Motor neuron (in vitro differentiated cells): ENCODE results near the gene HEATR5B. TPM values are rescaled to one million over a fixed set of nuclear protein-coding genes. Genes with fewer than 3 reads are reported as not detected.

ENCODE experiments used
- ATAC-seq, 8 experiments: fragments of 200-7000 bp; cut with Tn5 transposase; replicated peaks in 6 of 8; 2 replicates each; pipeline ENCODE4 v1.8.0; 2021; ENCODE audit warnings: mild to moderate bottlenecking in 8 of 8, moderate library complexity in 8 of 8
- H3K27ac ChIP-seq, 2 donors: fragments of 250-450 bp; sonication (Bioruptor Pico); 2 replicates each; pipeline ENCODE4 v1.9.0; 2021; ENCODE audit warnings: antibody characterized with exemption in 2 of 2, mild to moderate bottlenecking in 2 of 2, moderate library complexity in 1 of 2
- H3K4me1 ChIP-seq, 2 donors: fragments of 250-450 bp; sonication (Bioruptor Pico); replicated peaks in 1 of 2; 2 replicates each; pipeline ENCODE4 v1.6.1; 2021; ENCODE audit warnings: antibody characterized with exemption in 2 of 2, mild to moderate bottlenecking in 2 of 2, moderate library complexity in 1 of 2
- H3K4me3 ChIP-seq, 5 donors: fragments of 250-450 bp; sonication (Bioruptor Pico); 2 replicates each; pipeline ENCODE4 v1.9.0; 2021; ENCODE audit warnings: antibody characterized with exemption in 5 of 5, mild to moderate bottlenecking in 5 of 5, moderate library complexity in 4 of 5
- WGBS, 10 experiments: fragments of 450-650 bp; shearing (Covaris generic); methylation state at CpG; one replicate each; pipeline ENCODE4 v1.0.0; 2022; 5-methylcytosine and 5-hydroxymethylcytosine counted together
- in situ Hi-C, 9 experiments: fragments of 400-800 bp; cut with MboI; loops; one replicate each; pipeline ENCODE4 v1.15.0; 2021; ENCODE audit warnings: low sequenced_read_pairs in 9 of 9, low pct_unique_long_range_greater_than_20kb in 2 of 9; ENCODE audit not compliant: unreplicated experiment in 9 of 9
- total RNA-seq, 8 experiments: library from RNA; unstranded; fragments of 300-600 nt; gene quantifications; 2 replicates each; pipeline versions ENCODE4 v1.2.3 to v1.2.4, GENCODE V29; 2022

Gene HEATR5B
- total RNA-seq: 10 to 100 TPM; 15.6 to 34.6 (median 25.3) TPM

GRCh38 chr2:37083873-37084794 lies at the start of gene HEATR5B, which contains the start of gene GPATCH11:
TSS of gene HEATR5B (minus strand) at chr2:37084372. CDS start at chr2:37083414, 958 bp downstream.
TSS of gene GPATCH11 (plus strand) at chr2:37084518. CDS start at chr2:37088382, 3,864 bp downstream.
- Histone ChIP-seq H3K4me3 (peak within 1 kb of the TSS; percentile 57 to 91 (median 66)), H3K27ac (peak within 1 kb of the TSS; percentile 24 to 48), H3K4me1 (peaks cover 4 to 10% of the 10 kb centered on the region in 2 donors)
- 0 to 2% (median 0%) methylated on average over 2 to 27 of the region's 74 CpGs; no CpG with 5 or more reads in 3 of the 10 experiments for WGBS, 10 experiments
- in situ Hi-C loops: no loop called here
- ATAC-seq: peak; percentile 85 to 94 (median 92)

GRCh38 chr2:37132914-37133313 lies 48.7 kb upstream of the HEATR5B start:
- H3K27ac ChIP-seq: no peak overlapping the region
- in situ Hi-C loops: no loop called here
- no peak overlapping the region for H3K4me3 ChIP-seq
- no peak for ATAC-seq
- 74 to 96% (median 90%) methylated on average over 2 to 6 of the region's 6 CpGs; no CpG with 5 or more reads in 1 of the 10 experiments for WGBS, 10 experiments
- no peaks in the 10 kb centered on the region for H3K4me1 ChIP-seq

GRCh38 chr2:37125416-37125815 lies 41.2 kb upstream of the HEATR5B start:
- H3K4me3 ChIP-seq: no peak overlapping the region
- H3K4me1 ChIP-seq: no peaks in the 10 kb centered on the region
- in situ Hi-C loops: no loop called here
- no peak for ATAC-seq
- H3K27ac ChIP-seq: no peak overlapping the region
- 100% methylated on average over 1 of the region's 2 CpGs; no CpG with 5 or more reads in 8 of the 10 experiments for WGBS, 10 experiments

- ATAC-seq: no peak
- H3K4me1 ChIP-seq: no peaks in the 10 kb centered on the region
- H3K27ac ChIP-seq: no peak overlapping the region
- in situ Hi-C loops: no loop called here
- H3K4me3 ChIP-seq: no peak overlapping the region
- WGBS, 10 experiments: 60 to 100% (median 96%) methylated on average over 1 to 4 of the region's 5 CpGs
These were observed 35.0 kb upstream of the HEATR5B start for GRCh38 chr2:37119157-37119556.

- in situ Hi-C loops: no loop called here
- no peak for ATAC-seq
- Histone ChIP-seq H3K4me1 (no peaks in the 10 kb centered on the region), H3K27ac (no peak overlapping the region), H3K4me3 (no peak overlapping the region)
- WGBS, 10 experiments: 63 to 100% (median 100%) methylated on average over 1 of the region's 1 CpG; no CpG with 5 or more reads in 5 of the 10 experiments
These were observed 33.4 kb upstream of the HEATR5B start for GRCh38 chr2:37117566-37117965.

- H3K27ac ChIP-seq: no peak overlapping the region
- no peak overlapping the region for H3K4me3 ChIP-seq
- peak in 3 of 8 experiments; percentile 27 to 84 (median 31) for ATAC-seq
- in situ Hi-C loops: no loop called here
- WGBS, 10 experiments: 56 to 100% (median 86%) methylated on average over 1 to 2 of the region's 2 CpGs; no CpG with 5 or more reads in 5 of the 10 experiments
- no peaks in the 10 kb centered on the region for H3K4me1 ChIP-seq
These were observed 27.8 kb upstream of the HEATR5B start for GRCh38 chr2:37111958-37112357.

GRCh38 chr2:37110306-37111212 lies 26.4 kb upstream of the HEATR5B start:
- WGBS, 10 experiments: 93 to 100% (median 97%) methylated on average over 1 to 4 of the region's 4 CpGs
- Histone ChIP-seq H3K4me3 (no peak overlapping the region), H3K27ac (no peak overlapping the region), H3K4me1 (no peaks in the 10 kb centered on the region)
- in situ Hi-C loops: no loop called here
- no peak for ATAC-seq

GRCh38 chr2:37109523-37109922 lies 25.4 kb upstream of the HEATR5B start:
- Histone ChIP-seq H3K27ac (no peak overlapping the region), H3K4me3 (no peak overlapping the region), H3K4me1 (no peaks in the 10 kb centered on the region)
- ATAC-seq: peak in 1 of 8 experiments; percentile 20
- 77 to 100% (median 94%) methylated on average over 2 to 4 of the region's 4 CpGs; no CpG with 5 or more reads in 1 of the 10 experiments for whole genome bisulfite sequencing, 10 experiments
- in situ Hi-C loops: no loop called here

GRCh38 chr2:37105150-37105549 lies 21.0 kb upstream of the HEATR5B start:
- no peak for ATAC-seq
- Histone ChIP-seq H3K27ac (no peak overlapping the region), H3K4me3 (no peak overlapping the region), H3K4me1 (no peaks in the 10 kb centered on the region)
- 14 to 100% (median 92%) methylated on average over 1 to 4 of the region's 5 CpGs; no CpG with 5 or more reads in 4 of the 10 experiments for WGBS, 10 experiments
- in situ Hi-C loops: no loop called here

GRCh38 chr2:37104178-37104577 lies 20.0 kb upstream of the HEATR5B start:
- no peak for ATAC-seq
- Histone ChIP-seq H3K27ac (no peak overlapping the region), H3K4me3 (no peak overlapping the region), H3K4me1 (no peaks in the 10 kb centered on the region)
- WGBS, 10 experiments: 100% methylated on average over 1 to 2 of the region's 2 CpGs; no CpG with 5 or more reads in 3 of the 10 experiments
- in situ Hi-C loops: no loop called here

- ATAC-seq: peak in 2 of 8 experiments; percentile 52 to 95
- in situ Hi-C loops: no loop called here
- no peaks in the 10 kb centered on the region for H3K4me1 ChIP-seq
- H3K27ac ChIP-seq: no peak overlapping the region
- H3K4me3 ChIP-seq: no peak overlapping the region
- 9 to 100% (median 95%) methylated on average over 1 to 3 of the region's 3 CpGs; no CpG with 5 or more reads in 1 of the 10 experiments for WGBS, 10 experiments
These were observed 18.4 kb upstream of the HEATR5B start for GRCh38 chr2:37102588-37102987.

GRCh38 chr2:37100054-37100453 lies 15.9 kb upstream of the HEATR5B start:
- H3K27ac ChIP-seq: no peak overlapping the region
- no peaks in the 10 kb centered on the region for H3K4me1 ChIP-seq
- 0 to 100% (median 53%) methylated on average over 1 of the region's 1 CpG; no CpG with 5 or more reads in 2 of the 10 experiments for WGBS, 10 experiments

More at GRCh38 chr2:37100054-37100453, 15.9 kb upstream of the HEATR5B start:
- peak in 2 of 8 experiments; percentile 75 to 86 for ATAC-seq
- in situ Hi-C loops: no loop called here
- H3K4me3 ChIP-seq: no peak overlapping the region
